Stomach (tissue), 4 donors: ENCODE results near the gene SEC14L2.

Source experiments
- EP300 ChIP-seq: sonication (generic); formaldehyde crosslinking; IDR thresholded peaks from one replicate; pipeline ENCODE4 v1.6.1; 2017; ENCODE audit warnings: antibody characterized with exemption
- POLR2A ChIP-seq, 4 donors: fragments of 450-650 bp; IDR thresholded peaks; one replicate each; pipeline ENCODE4 v1.6.1; 2016; ENCODE audit warnings: antibody characterized with exemption in 4 of 4, control low read depth in 2 of 4, mild to moderate bottlenecking in 1 of 4, moderate library complexity in 1 of 4
- POLR2AphosphoS5 ChIP-seq, 3 donors: sonication (generic); formaldehyde crosslinking; IDR thresholded peaks; one replicate each; pipeline ENCODE4 v1.6.1; 2016; ENCODE audit warnings: antibody characterized with exemption in 3 of 3
- TF ChIP-seq, protein P1 (sequence below), 7 experiments: fragments of 450-650 bp in 4 of 7; fragments of 200-600 bp in 3 of 7; sonication (generic) in 3 of 7; IDR thresholded peaks; one replicate each; pipeline ENCODE4 v1.5.1; 2016 to 2019; ENCODE audit warnings: antibody characterized with exemption in 7 of 7, control low read depth in 2 of 7, mild to moderate bottlenecking in 1 of 7

DNA sequence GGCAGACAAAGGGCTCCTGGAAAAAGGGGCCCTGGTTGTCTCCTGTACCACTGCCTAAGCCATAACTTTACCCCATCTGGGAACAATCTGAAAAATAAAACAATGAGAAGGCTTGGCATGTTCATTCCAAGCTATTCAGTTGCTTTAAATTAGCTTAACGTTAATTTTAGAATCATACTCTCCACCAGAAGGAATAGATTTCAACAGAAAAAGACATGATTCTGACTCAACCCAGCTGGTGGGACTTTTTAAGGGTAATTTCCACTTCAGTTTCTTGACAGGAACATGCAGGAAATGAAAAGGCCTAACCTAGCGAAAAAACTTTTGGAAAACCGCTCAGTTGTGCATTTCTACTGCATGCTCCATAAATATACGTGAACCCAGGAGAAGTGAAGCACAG, 48.0 kb upstream of the SEC14L2 start:
- TF ChIP-seq, protein P1, sequence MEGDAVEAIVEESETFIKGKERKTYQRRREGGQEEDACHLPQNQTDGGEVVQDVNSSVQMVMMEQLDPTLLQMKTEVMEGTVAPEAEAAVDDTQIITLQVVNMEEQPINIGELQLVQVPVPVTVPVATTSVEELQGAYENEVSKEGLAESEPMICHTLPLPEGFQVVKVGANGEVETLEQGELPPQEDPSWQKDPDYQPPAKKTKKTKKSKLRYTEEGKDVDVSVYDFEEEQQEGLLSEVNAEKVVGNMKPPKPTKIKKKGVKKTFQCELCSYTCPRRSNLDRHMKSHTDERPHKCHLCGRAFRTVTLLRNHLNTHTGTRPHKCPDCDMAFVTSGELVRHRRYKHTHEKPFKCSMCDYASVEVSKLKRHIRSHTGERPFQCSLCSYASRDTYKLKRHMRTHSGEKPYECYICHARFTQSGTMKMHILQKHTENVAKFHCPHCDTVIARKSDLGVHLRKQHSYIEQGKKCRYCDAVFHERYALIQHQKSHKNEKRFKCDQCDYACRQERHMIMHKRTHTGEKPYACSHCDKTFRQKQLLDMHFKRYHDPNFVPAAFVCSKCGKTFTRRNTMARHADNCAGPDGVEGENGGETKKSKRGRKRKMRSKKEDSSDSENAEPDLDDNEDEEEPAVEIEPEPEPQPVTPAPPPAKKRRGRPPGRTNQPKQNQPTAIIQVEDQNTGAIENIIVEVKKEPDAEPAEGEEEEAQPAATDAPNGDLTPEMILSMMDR (IDR thresholded peaks at IDR 0.05): no peak
- TF ChIP-seq POLR2A (IDR thresholded peaks at IDR 0.05) (no peak), POLR2AphosphoS5 (IDR thresholded peaks at IDR 0.05) (no peak), EP300 (no peak)
